ENCODE data around the gene NLRX1.
"Not testable (repeated sequence)": the region's sequence is repeated elsewhere in the genome, so short reads cannot be mapped to it uniquely, and the experiment has no call there.

NLRX1 gene

GRCh38 chr11:119158467-119158866 lies 10.1 kb upstream of the NLRX1 start:
- no peaks in the 10 kb centered on the region for H3K36me3 Mint-ChIP-seq (ENCODE audit: insufficient read depth)
- no peak overlapping the region for H3K27ac Mint-ChIP-seq (ENCODE audit: low read depth)
- H3K4me1 Mint-ChIP-seq = no peaks in the 10 kb centered on the region
- no peak overlapping the region for H3K4me3 Mint-ChIP-seq
- H3K9me3 Mint-ChIP-seq = no peaks in the 10 kb centered on the region
- H3K27me3 Mint-ChIP-seq = peaks cover 31% of the 10 kb centered on the region
- ATAC-seq (replicated peaks; ENCODE audit: extremely low read depth, poor library complexity, severe bottlenecking) (no peak), DNase-seq (ENCODE audit: low spot score in 2 of 2) (no peak)

GRCh38 chr11:119160151-119160550 lies 8.4 kb upstream of the NLRX1 start:
- H3K36me3 Mint-ChIP-seq (ENCODE audit: insufficient read depth) = no peaks in the 10 kb centered on the region
- DNase-seq (ENCODE audit: low spot score in 2 of 2) (no peak), ATAC-seq (replicated peaks; ENCODE audit: extremely low read depth, poor library complexity, severe bottlenecking) (no peak)
- no peak overlapping the region for H3K27ac Mint-ChIP-seq (ENCODE audit: low read depth)
- H3K27me3 Mint-ChIP-seq = peaks cover 16% of the 10 kb centered on the region
- H3K9me3 Mint-ChIP-seq = no peaks in the 10 kb centered on the region
- H3K4me1 Mint-ChIP-seq = no peaks in the 10 kb centered on the region
- H3K4me3 Mint-ChIP-seq = no peak overlapping the region

GRCh38 chr11:119161871-119162270 lies 6.7 kb upstream of the NLRX1 start:
- H3K27ac Mint-ChIP-seq (ENCODE audit: low read depth) = no peak overlapping the region
- no peaks in the 10 kb centered on the region for H3K9me3 Mint-ChIP-seq
- no peak for DNase-seq (ENCODE audit: low spot score in 2 of 2)
- ATAC-seq (replicated peaks; ENCODE audit: extremely low read depth, poor library complexity, severe bottlenecking) = no peak
- H3K4me3 Mint-ChIP-seq = no peak overlapping the region
- H3K4me1 Mint-ChIP-seq = no peaks in the 10 kb centered on the region
- H3K27me3 Mint-ChIP-seq = no peaks in the 10 kb centered on the region
- no peaks in the 10 kb centered on the region for H3K36me3 Mint-ChIP-seq (ENCODE audit: insufficient read depth)

- Mint-ChIP-seq H3K36me3 (ENCODE audit: insufficient read depth) (no peaks in the 10 kb centered on the region), H3K9me3 (no peaks in the 10 kb centered on the region), H3K27ac (ENCODE audit: low read depth) (no peak overlapping the region), H3K4me1 (peaks cover 11% of the 10 kb centered on the region), H3K27me3 (no peaks in the 10 kb centered on the region), H3K4me3 (no peak overlapping the region)
- ATAC-seq (replicated peaks; ENCODE audit: extremely low read depth, poor library complexity, severe bottlenecking) (no peak), DNase-seq (ENCODE audit: low spot score in 2 of 2) (no peak)
Measured at GRCh38 chr11:119166368-119167076, 2.0 kb upstream of the NLRX1 start.

- ATAC-seq (replicated peaks; ENCODE audit: extremely low read depth, poor library complexity, severe bottlenecking); H3K27me3 Mint-ChIP-seq; H3K36me3 Mint-ChIP-seq (ENCODE audit: insufficient read depth); H3K27ac Mint-ChIP-seq (ENCODE audit: low read depth); H3K4me3 Mint-ChIP-seq; DNase-seq (ENCODE audit: low spot score in 2 of 2); H3K9me3 Mint-ChIP-seq: not testable (repeated sequence)
- peaks cover 11% of the 10 kb centered on the region for H3K4me1 Mint-ChIP-seq
Measured at GRCh38 chr11:119167077-119167458, 1.5 kb upstream of the NLRX1 start.

- no peaks in the 10 kb centered on the region for H3K9me3 Mint-ChIP-seq
- H3K4me1 Mint-ChIP-seq = peaks cover 11% of the 10 kb centered on the region
- DNase-seq (ENCODE audit: low spot score in 2 of 2) (no peak), ATAC-seq (replicated peaks; ENCODE audit: extremely low read depth, poor library complexity, severe bottlenecking) (no peak)
- H3K27me3 Mint-ChIP-seq = no peaks in the 10 kb centered on the region
- H3K4me3 Mint-ChIP-seq = peak overlapping the region; percentile 87
- peak overlapping the region; percentile 80 for H3K27ac Mint-ChIP-seq (ENCODE audit: low read depth)
- peaks cover 2% of the 10 kb centered on the region for H3K36me3 Mint-ChIP-seq (ENCODE audit: insufficient read depth)
Measured at GRCh38 chr11:119167933-119168332, 592 bp upstream of the NLRX1 start.

GRCh38 chr11:119169282-119169719 lies 776 bp downstream of the NLRX1 start:
- peak overlapping the region; percentile 10 for H3K27ac Mint-ChIP-seq (ENCODE audit: low read depth)
- H3K9me3 Mint-ChIP-seq = no peaks in the 10 kb centered on the region
- ATAC-seq (replicated peaks; ENCODE audit: extremely low read depth, poor library complexity, severe bottlenecking) (peak; percentile 21), DNase-seq (ENCODE audit: low spot score in 2 of 2) (no peak)
- peak overlapping the region; percentile 87 for H3K4me3 Mint-ChIP-seq
- peaks cover 2% of the 10 kb centered on the region for H3K36me3 Mint-ChIP-seq (ENCODE audit: insufficient read depth)
- peaks cover 11% of the 10 kb centered on the region for H3K4me1 Mint-ChIP-seq
- H3K27me3 Mint-ChIP-seq = no peaks in the 10 kb centered on the region

- Mint-ChIP-seq H3K4me1 (peaks cover 11% of the 10 kb centered on the region), H3K27me3 (no peaks in the 10 kb centered on the region), H3K9me3 (no peaks in the 10 kb centered on the region), H3K4me3 (no peak overlapping the region), H3K27ac (ENCODE audit: low read depth) (no peak overlapping the region), H3K36me3 (ENCODE audit: insufficient read depth) (peaks cover 4% of the 10 kb centered on the region)
- ATAC-seq (replicated peaks; ENCODE audit: extremely low read depth, poor library complexity, severe bottlenecking) (no peak), DNase-seq (ENCODE audit: low spot score in 2 of 2) (no peak)
Measured at GRCh38 chr11:119172513-119172912, 4.0 kb downstream of the NLRX1 start.

GRCh38 chr11:119173453-119173852 lies 4.9 kb downstream of the NLRX1 start:
- Mint-ChIP-seq H3K4me1 (peaks cover 11% of the 10 kb centered on the region), H3K27me3 (no peaks in the 10 kb centered on the region), H3K36me3 (ENCODE audit: insufficient read depth) (peaks cover 4% of the 10 kb centered on the region), H3K9me3 (no peaks in the 10 kb centered on the region), H3K27ac (ENCODE audit: low read depth) (no peak overlapping the region), H3K4me3 (no peak overlapping the region)
- ATAC-seq (replicated peaks; ENCODE audit: extremely low read depth, poor library complexity, severe bottlenecking) (no peak), DNase-seq (ENCODE audit: low spot score in 2 of 2) (no peak)

GRCh38 chr11:119175493-119176077 lies 7.1 kb downstream of the NLRX1 start:
- Mint-ChIP-seq H3K4me3 (no peak overlapping the region), H3K27me3 (no peaks in the 10 kb centered on the region), H3K27ac (ENCODE audit: low read depth) (no peak overlapping the region), H3K4me1 (no peaks in the 10 kb centered on the region), H3K9me3 (no peaks in the 10 kb centered on the region), H3K36me3 (ENCODE audit: insufficient read depth) (peaks cover 7% of the 10 kb centered on the region)
- DNase-seq (ENCODE audit: low spot score in 2 of 2) (no peak), ATAC-seq (replicated peaks; ENCODE audit: extremely low read depth, poor library complexity, severe bottlenecking) (no peak)

GRCh38 chr11:119178166-119178680 lies 9.7 kb downstream of the NLRX1 start:
- ATAC-seq (replicated peaks; ENCODE audit: extremely low read depth, poor library complexity, severe bottlenecking) (no peak), DNase-seq (ENCODE audit: low spot score in 2 of 2) (no peak)
- H3K27me3 Mint-ChIP-seq = no peaks in the 10 kb centered on the region
- peaks cover 5% of the 10 kb centered on the region for H3K36me3 Mint-ChIP-seq (ENCODE audit: insufficient read depth)
- no peak overlapping the region for H3K27ac Mint-ChIP-seq (ENCODE audit: low read depth)
- no peaks in the 10 kb centered on the region for H3K4me1 Mint-ChIP-seq
- no peak overlapping the region for H3K4me3 Mint-ChIP-seq
- H3K9me3 Mint-ChIP-seq = no peaks in the 10 kb centered on the region

- Mint-ChIP-seq H3K9me3 (no peaks in the 10 kb centered on the region), H3K27ac (ENCODE audit: low read depth) (no peak overlapping the region), H3K36me3 (ENCODE audit: insufficient read depth) (peaks cover 5% of the 10 kb centered on the region), H3K27me3 (no peaks in the 10 kb centered on the region), H3K4me1 (no peaks in the 10 kb centered on the region), H3K4me3 (no peak overlapping the region)
- no peak for DNase-seq (ENCODE audit: low spot score in 2 of 2)
- no peak for ATAC-seq (replicated peaks; ENCODE audit: extremely low read depth, poor library complexity, severe bottlenecking)
Measured at GRCh38 chr11:119179342-119179741, 10.8 kb downstream of the NLRX1 start.

- Mint-ChIP-seq H3K27me3 (no peaks in the 10 kb centered on the region), H3K9me3 (no peaks in the 10 kb centered on the region), H3K27ac (ENCODE audit: low read depth) (no peak overlapping the region), H3K4me3 (no peak overlapping the region), H3K36me3 (ENCODE audit: insufficient read depth) (peaks cover 5% of the 10 kb centered on the region), H3K4me1 (no peaks in the 10 kb centered on the region)
- DNase-seq (ENCODE audit: low spot score in 2 of 2) (no peak), ATAC-seq (replicated peaks; ENCODE audit: extremely low read depth, poor library complexity, severe bottlenecking) (no peak)
Measured at GRCh38 chr11:119179983-119180382, 11.5 kb downstream of the NLRX1 start.
